Ramos (cell line): ENCODE measurements around the gene CDH19.
"Not testable (repeated sequence)": the region's sequence is repeated elsewhere in the genome, so short reads cannot be mapped to it uniquely, and the experiment has no call there.

ENCODE experiments used
- in situ Hi-C: fragments of 300-500 bp; cut with MboI; formaldehyde crosslinking; loops from one replicate; pipeline ENCODE4 v1.14.3; 2022; ENCODE audit warnings: low sequenced_read_pairs; ENCODE audit not compliant: unreplicated experiment

CDH19 gene

GRCh38 chr18:66466184-66466583 is 137.7 kb downstream of the CDH19 start:
- in situ Hi-C loops: not testable (repeated sequence)

- in situ Hi-C loops: no loop called here
Measured at GRCh38 chr18:66461344-66461743, 142.5 kb downstream of the CDH19 start.

- in situ Hi-C loops: no loop called here
Measured at GRCh38 chr18:66457245-66457644, 146.6 kb downstream of the CDH19 start.
